GM12878 (cell line): ENCODE data around the gene FAM187B. TPM values are rescaled to one million over a fixed set of nuclear protein-coding genes. Genes with fewer than 3 reads are reported as not detected.

Source experiments
- ATAC-seq: fragments of 200-7000 bp; cut with Tn5 transposase; 3 replicates; pipeline ENCODE4 v1.9.1; 2020; ENCODE audit warnings: mild to moderate bottlenecking, moderate library complexity
- BruUV-seq: library from RNA; stranded (reverse); fragments of 400-500 nt; replicated peaks from 2 replicates; lab custom pipeline; 2021; lab: Mats Ljungman, UMichigan
- CTCF ChIA-PET: fragments of 300-600 bp; sonication (Branson Sonifier 250); formaldehyde crosslinking; extraction: SDS; loops from one replicate; lab custom pipeline; 2021; ENCODE audit warnings: inconsistent platforms; lab: Yijun Ruan, JAX
- POLR2A ChIA-PET: fragments of 350-600 bp; formaldehyde crosslinking; extraction: SDS; loops from one replicate; lab custom pipeline; 2021; ENCODE audit warnings: inconsistent platforms; lab: Charles Lee
- RAD21 ChIA-PET: fragments of 300-600 bp; sonication (Branson Sonifier 250); formaldehyde crosslinking; loops from one replicate; lab custom pipeline; 2023; ENCODE audit warnings: antibody characterized with exemption; ENCODE audit not compliant: unreplicated experiment; lab: Charles Lee
- SMC1A ChIA-PET: fragments of 300-600 bp; sonication (Branson Sonifier 250); formaldehyde crosslinking; loops from one replicate; lab custom pipeline; 2023; ENCODE audit not compliant: unreplicated experiment, uncharacterized antibody; lab: Charles Lee
- DNase-seq: peaks from one replicate; pipeline ENCODE4 v3.0.0-alpha.2; 2011; ENCODE audit warnings: low read depth, low spot score
- FAIRE-seq: peaks from 3 replicates; lab custom pipeline; 2011; peaks lifted over from hg19 to GRCh38; lab: Jason Lieb, UNC
- H2AFZ ChIP-seq: 2 replicates; pipeline ENCODE4 v1.6.0; 2011; ENCODE audit warnings: low read depth, low read length, control low read depth; ENCODE audit not compliant: control insufficient read depth
- H3K27ac ChIP-seq: 2 replicates; pipeline ENCODE4 v1.5.1; 2011; ENCODE audit warnings: control low read depth; ENCODE audit not compliant: control insufficient read depth, insufficient read depth
- H3K27me3 ChIP-seq, 2 experiments: replicated peaks in 1 of 2; 2 replicates each; pipeline versions ENCODE4 v1.6.0 to v1.6.1; 2011; ENCODE audit warnings: low read length in 1 of 2; ENCODE audit not compliant: control insufficient read depth in 2 of 2, insufficient read depth in 2 of 2
- H3K36me3 ChIP-seq, 2 experiments: 2 replicates each; pipeline ENCODE4 v1.5.1; 2011; ENCODE audit warnings: low read length in 1 of 2; ENCODE audit not compliant: control insufficient read depth in 2 of 2, insufficient read depth in 2 of 2
- H3K4me1 ChIP-seq: 2 replicates; pipeline ENCODE4 v1.6.1; 2011; ENCODE audit warnings: mild to moderate bottlenecking, low read length, moderate library complexity, mixed read lengths; ENCODE audit not compliant: control insufficient read depth, insufficient read depth
- H3K4me2 ChIP-seq: 2 replicates; pipeline ENCODE4 v1.6.0; 2011; ENCODE audit warnings: control low read depth; ENCODE audit not compliant: control insufficient read depth, insufficient read depth
- H3K4me3 ChIP-seq: fragments of 200-600 bp; sonication (generic); 2 replicates; pipeline ENCODE4 v1.5.1; 2016
- H3K79me2 ChIP-seq: 2 replicates; pipeline ENCODE4 v1.6.0; 2011; ENCODE audit warnings: low read length; ENCODE audit not compliant: control insufficient read depth, insufficient read depth
- H3K9ac ChIP-seq: 2 replicates; pipeline ENCODE4 v1.8.0; 2011; ENCODE audit warnings: low read length, control low read depth, mixed read lengths; ENCODE audit not compliant: control insufficient read depth, insufficient read depth
- H3K9me3 ChIP-seq: replicated peaks from 3 replicates; pipeline ENCODE4 v1.5.1; 2011; ENCODE audit warnings: mild to moderate bottlenecking, low read length; ENCODE audit not compliant: control insufficient read depth, insufficient read depth
- H4K20me1 ChIP-seq: 2 replicates; pipeline ENCODE4 v1.6.0; 2011; ENCODE audit not compliant: control insufficient read depth, insufficient read depth
- CREM ChIP-seq: IDR thresholded peaks from 2 replicates; pipeline ENCODE4 v1.6.1; 2014; ENCODE audit warnings: antibody characterized with exemption, low read depth
- DPF2 ChIP-seq: fragments of 450-650 bp; IDR thresholded peaks from 2 replicates; pipeline ENCODE4 v1.6.1; 2017; ENCODE audit warnings: mild to moderate bottlenecking
- HDAC2 ChIP-seq: fragments of 200-600 bp; sonication (generic); IDR thresholded peaks from 2 replicates; pipeline ENCODE4 v1.6.1; 2017
- HDGF ChIP-seq: fragments of 450-650 bp; IDR thresholded peaks from 2 replicates; pipeline ENCODE4 v1.6.1; 2016; ENCODE audit warnings: antibody characterized with exemption
- NFYB ChIP-seq: IDR thresholded peaks from 2 replicates; pipeline ENCODE4 v1.6.1; 2011; ENCODE audit warnings: low read depth, mild to moderate bottlenecking, low read length, improper control_type of control experiment, moderate library complexity; ENCODE audit not compliant: insufficient read depth
- POLR2AphosphoS5 ChIP-seq: IDR thresholded peaks from 2 replicates; pipeline ENCODE4 v1.6.1; 2011; ENCODE audit warnings: mild to moderate bottlenecking, low read length, inconsistent platforms
- SMAD1 ChIP-seq: fragments of 450-650 bp; IDR thresholded peaks from 2 replicates; pipeline ENCODE4 v1.6.1; 2018; ENCODE audit warnings: mild to moderate bottlenecking, low read depth; ENCODE audit not compliant: partially characterized antibody
- SRF ChIP-seq, 2 experiments: IDR thresholded peaks; 2 replicates each; pipeline ENCODE4 v1.6.1; 2011; ENCODE audit warnings: low read depth in 2 of 2, low read length in 2 of 2, mild to moderate bottlenecking in 1 of 2, moderate library complexity in 1 of 2
- SUZ12 ChIP-seq: fragments of 200-600 bp; sonication (generic); IDR thresholded peaks from one replicate; pipeline ENCODE4 v1.6.1; 2018; ENCODE audit warnings: antibody characterized with exemption, mild to moderate bottlenecking; ENCODE audit not compliant: unreplicated experiment
- YY1 ChIP-seq: IDR thresholded peaks from 2 replicates; pipeline ENCODE4 v1.6.1; 2011; ENCODE audit warnings: low read depth, mild to moderate bottlenecking, low read length
- WGBS: methylation state at CpG from one replicate; pipeline ENCODE4 v1.1.6; 2016; ENCODE audit warnings: low lambda C conversion rate; ENCODE audit not compliant: insufficient replicate concordance, insufficient coverage; ENCODE audit errors: missing lambda C conversion rate; 5-methylcytosine and 5-hydroxymethylcytosine counted together
- in situ Hi-C: fragments of 300-500 bp; cut with MboI; formaldehyde crosslinking; loops from 9 replicates; pipeline ENCODE4 v1.14.3; 2018; ENCODE audit warnings: mixed read lengths
- intact Hi-C: fragments of 100-400 bp; cut with micrococcal nuclease; formaldehyde crosslinking; loops from one replicate; pipeline ENCODE4 v1.14.2; 2022; ENCODE audit not compliant: unreplicated experiment
- polyA plus RNA-seq, 11 experiments: library from polyadenylated mRNA; depleted of rRNA in 4 of 11; unstranded in 6 of 11; stranded (reverse) in 5 of 11; fragments of >200 nt; fragmentation: Nextera tagmentation in 4 of 11; fragmentation: Illumina TruSeq in 1 of 11; extraction: Ambion mirVana in 4 of 11; extraction: Trizol in 1 of 11; gene quantifications; 1 replicate in 1 of 11; 2 replicates in 10 of 11; pipeline versions ENCODE4 v1.2.1 to v1.2.3, GENCODE V29; 2011 to 2016; ENCODE audit warnings: inconsistent platforms in 2 of 11, missing spikeins in 2 of 11, low read depth in 1 of 11
- total RNA-seq, 4 experiments: library from RNA; depleted of rRNA in 3 of 4; stranded (reverse); fragments of >200 nt in 3 of 4; fragmentation: Illumina TruSeq in 1 of 4; extraction: Trizol in 1 of 4; gene quantifications; 2 replicates each; pipeline versions ENCODE4 v1.2.1 to v1.2.3, GENCODE V29; 2013 to 2021
- TF ChIP-seq, protein P1 (sequence below): IDR thresholded peaks from 2 replicates; pipeline ENCODE4 v1.6.1; 2011; ENCODE audit warnings: borderline replicate concordance, low read depth, mild to moderate bottlenecking, moderate library complexity, mixed read lengths, low read length; ENCODE audit not compliant: insufficient read depth; ENCODE audit errors: extremely low read length

The FAM187B gene
- total and polyA plus RNA-seq, 10 of the 15 experiments (the other 5 are each of a cell fraction or from before 2014, with no cell fraction given): 0.05 TPM; not detected in 9

DNA sequence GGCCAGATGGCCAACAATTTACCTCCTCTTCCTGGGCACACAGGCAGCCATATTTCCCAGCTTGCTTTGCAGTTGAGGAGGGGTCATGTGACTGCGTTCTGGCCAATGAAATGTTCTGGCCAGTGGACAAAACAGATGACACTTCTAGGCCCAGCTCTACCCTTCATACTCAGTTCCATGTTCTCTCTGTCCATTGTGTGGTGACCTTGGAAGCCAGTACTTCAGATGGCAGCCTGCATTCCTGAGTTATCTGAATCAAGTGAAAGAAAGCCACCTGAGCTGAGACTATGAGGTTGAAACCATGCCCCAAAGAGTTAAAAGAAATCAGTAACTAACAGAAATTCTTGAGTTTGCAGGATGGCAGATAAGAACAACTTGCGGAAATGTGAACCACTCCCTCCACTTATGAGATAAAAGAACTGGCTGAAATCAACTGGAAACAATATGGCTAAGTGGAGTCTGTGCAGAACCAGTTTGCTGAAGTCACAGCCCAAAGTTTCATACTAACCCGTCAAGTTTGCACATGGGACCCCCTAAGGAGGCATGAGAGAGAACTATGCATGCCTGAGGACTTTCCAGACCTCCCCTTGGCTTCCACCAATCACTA, 8.1 kb downstream of the FAM187B start:
- H3K36me3 ChIP-seq: no peaks in the 10 kb centered on the region
- WGBS: 75% methylated on average over 3 of the region's 3 CpGs
- H3K9me3 ChIP-seq: peaks cover 13% of the 10 kb centered on the region
- BruUV-seq: no TSS peak
- H3K9ac ChIP-seq: no peak overlapping the region
- POLR2A ChIA-PET: no interaction called here
- H3K4me2 ChIP-seq: no peak overlapping the region
- H3K27me3 ChIP-seq: no peaks in the 10 kb centered on the region
- SMC1A ChIA-PET: interaction anchor here (1.2 kb wide), 1 partner anchor 22 kb away, joined by 3 read pairs; no protein-coding TSS in a partner anchor
- H4K20me1 ChIP-seq: no peaks in the 10 kb centered on the region
- DNase-seq: no peak
- FAIRE-seq: no peak
- no peak overlapping the region for H3K4me3 ChIP-seq
- H3K4me1 ChIP-seq: peaks cover 8% of the 10 kb centered on the region
- ATAC-seq: no peak
- H3K79me2 ChIP-seq: no peaks in the 10 kb centered on the region
- RAD21 ChIA-PET: no interaction called here
- no peak overlapping the region for H2AFZ ChIP-seq
- TF ChIP-seq HDGF: no peak
- no peak for TF ChIP-seq CREM
- TF ChIP-seq SRF (IDR thresholded peaks at IDR 0.05; ENCODE audit: low read depth in 2 of 2, low read length in 2 of 2): no peak
- TF ChIP-seq SMAD1: no peak
- no peak for TF ChIP-seq SUZ12
- TF ChIP-seq, protein P1, sequence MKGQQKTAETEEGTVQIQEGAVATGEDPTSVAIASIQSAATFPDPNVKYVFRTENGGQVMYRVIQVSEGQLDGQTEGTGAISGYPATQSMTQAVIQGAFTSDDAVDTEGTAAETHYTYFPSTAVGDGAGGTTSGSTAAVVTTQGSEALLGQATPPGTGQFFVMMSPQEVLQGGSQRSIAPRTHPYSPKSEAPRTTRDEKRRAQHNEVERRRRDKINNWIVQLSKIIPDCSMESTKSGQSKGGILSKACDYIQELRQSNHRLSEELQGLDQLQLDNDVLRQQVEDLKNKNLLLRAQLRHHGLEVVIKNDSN: peak; percentile 5
- TF ChIP-seq POLR2AphosphoS5: no peak
- no peak for TF ChIP-seq HDAC2
- 0 out of 2 replicates have a peak, but pooled peaks have one; percentile 28 for TF ChIP-seq YY1
- TF ChIP-seq DPF2: no peak
- peak; percentile 41; the same call in 1 of the 2 replicates for TF ChIP-seq NFYB
- in situ Hi-C loops (no loop called here), intact Hi-C loops (no loop called here)
- H3K27ac ChIP-seq: no peak overlapping the region
- CTCF ChIA-PET: interaction anchor here (0.6 to 1.1 kb wide), 2 partner anchors 66 to 78 kb away, joined by 3 to 4 read pairs; partner anchors contain the start of gene FXYD5
